ENCODE measurements around the gene SLC16A6.
"Not testable (repeated sequence)": the region's sequence is repeated elsewhere in the genome, so short reads cannot be mapped to it uniquely, and the experiment has no call there.

The SLC16A6 gene

GRCh38 chr17:68310152-68310551 lies 19.2 kb upstream of the SLC16A6 start:
- DNase-seq (ENCODE audit: low read depth in 2 of 2): no peak

GRCh38 chr17:68309066-68309670 lies 18.2 kb upstream of the SLC16A6 start:
- not testable (repeated sequence) for DNase-seq (ENCODE audit: low read depth in 2 of 2)

- DNase-seq (ENCODE audit: low read depth in 2 of 2): not testable (repeated sequence)
Observed at GRCh38 chr17:68308486-68308885, 17.6 kb upstream of the SLC16A6 start.

GRCh38 chr17:68307443-68307842 lies 16.5 kb upstream of the SLC16A6 start:
- no peak for DNase-seq (ENCODE audit: low read depth in 2 of 2)

- no peak for DNase-seq (ENCODE audit: low read depth in 2 of 2)
Observed at GRCh38 chr17:68306819-68307218, 15.9 kb upstream of the SLC16A6 start.

- DNase-seq (ENCODE audit: low read depth in 2 of 2): no peak
Observed at GRCh38 chr17:68305142-68305541, 14.2 kb upstream of the SLC16A6 start.

GRCh38 chr17:68304706-68305105 lies 13.8 kb upstream of the SLC16A6 start:
- no peak for DNase-seq (ENCODE audit: low read depth in 2 of 2)

GRCh38 chr17:68302666-68303065 lies 11.7 kb upstream of the SLC16A6 start:
- DNase-seq (ENCODE audit: low read depth in 2 of 2): no peak

GRCh38 chr17:68302066-68302564 lies 11.2 kb upstream of the SLC16A6 start:
- DNase-seq (ENCODE audit: low read depth in 2 of 2): no peak

GRCh38 chr17:68301438-68301959 lies 10.6 kb upstream of the SLC16A6 start:
- DNase-seq (ENCODE audit: low read depth in 2 of 2): no peak

- DNase-seq (ENCODE audit: low read depth in 2 of 2): no peak
Observed at GRCh38 chr17:68299817-68300216, 8.9 kb upstream of the SLC16A6 start.

GRCh38 chr17:68298601-68299000 lies 7.7 kb upstream of the SLC16A6 start:
- DNase-seq (ENCODE audit: low read depth in 2 of 2): no peak

- DNase-seq (ENCODE audit: low read depth in 2 of 2): no peak
Observed at GRCh38 chr17:68297195-68297594, 6.3 kb upstream of the SLC16A6 start.

GRCh38 chr17:68296217-68297191 lies 5.6 kb upstream of the SLC16A6 start:
- DNase-seq (ENCODE audit: low read depth in 2 of 2): no peak

GRCh38 chr17:68295086-68295485 lies 4.2 kb upstream of the SLC16A6 start:
- DNase-seq (ENCODE audit: low read depth in 2 of 2): no peak

- no peak for DNase-seq (ENCODE audit: low read depth in 2 of 2)
Observed at GRCh38 chr17:68294617-68295016, 3.7 kb upstream of the SLC16A6 start.

GRCh38 chr17:68294196-68294555 lies 3.2 kb upstream of the SLC16A6 start:
- no peak for DNase-seq (ENCODE audit: low read depth in 2 of 2)

GRCh38 chr17:68293490-68294195 lies 2.7 kb upstream of the SLC16A6 start:
- DNase-seq (ENCODE audit: low read depth in 2 of 2): no peak

GRCh38 chr17:68292689-68293040 lies 1.7 kb upstream of the SLC16A6 start:
- no peak for DNase-seq (ENCODE audit: low read depth in 2 of 2)

- DNase-seq (ENCODE audit: low read depth in 2 of 2): peak; percentile 65 to 81
Observed at GRCh38 chr17:68291836-68292688, 1.1 kb upstream of the SLC16A6 start.

- DNase-seq (ENCODE audit: low read depth in 2 of 2): no peak
Observed at GRCh38 chr17:68290268-68290954, 516 bp downstream of the SLC16A6 start.
